Neural cell (in vitro differentiated cells): ENCODE measurements around the gene IL17RB.

ENCODE experiments used
- POLR2AphosphoS5 ChIP-seq: IDR thresholded peaks from 2 replicates; pipeline ENCODE4 v1.6.1; 2012
- REST ChIP-seq: IDR thresholded peaks from 2 replicates; pipeline ENCODE4 v1.6.1; 2012; ENCODE audit warnings: borderline replicate concordance
- TF ChIP-seq, protein P1 (sequence below): fragments of 450-650 bp; IDR thresholded peaks from 2 replicates; pipeline ENCODE4 v1.5.1; 2014; ENCODE audit warnings: antibody characterized with exemption, mild to moderate bottlenecking, moderate library complexity; ENCODE audit not compliant: poor library complexity, severe bottlenecking

- no peak for TF ChIP-seq POLR2AphosphoS5
- TF ChIP-seq, protein P1, sequence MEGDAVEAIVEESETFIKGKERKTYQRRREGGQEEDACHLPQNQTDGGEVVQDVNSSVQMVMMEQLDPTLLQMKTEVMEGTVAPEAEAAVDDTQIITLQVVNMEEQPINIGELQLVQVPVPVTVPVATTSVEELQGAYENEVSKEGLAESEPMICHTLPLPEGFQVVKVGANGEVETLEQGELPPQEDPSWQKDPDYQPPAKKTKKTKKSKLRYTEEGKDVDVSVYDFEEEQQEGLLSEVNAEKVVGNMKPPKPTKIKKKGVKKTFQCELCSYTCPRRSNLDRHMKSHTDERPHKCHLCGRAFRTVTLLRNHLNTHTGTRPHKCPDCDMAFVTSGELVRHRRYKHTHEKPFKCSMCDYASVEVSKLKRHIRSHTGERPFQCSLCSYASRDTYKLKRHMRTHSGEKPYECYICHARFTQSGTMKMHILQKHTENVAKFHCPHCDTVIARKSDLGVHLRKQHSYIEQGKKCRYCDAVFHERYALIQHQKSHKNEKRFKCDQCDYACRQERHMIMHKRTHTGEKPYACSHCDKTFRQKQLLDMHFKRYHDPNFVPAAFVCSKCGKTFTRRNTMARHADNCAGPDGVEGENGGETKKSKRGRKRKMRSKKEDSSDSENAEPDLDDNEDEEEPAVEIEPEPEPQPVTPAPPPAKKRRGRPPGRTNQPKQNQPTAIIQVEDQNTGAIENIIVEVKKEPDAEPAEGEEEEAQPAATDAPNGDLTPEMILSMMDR: no peak
- TF ChIP-seq REST: no peak
These were observed 41.1 kb downstream of the IL17RB start for GRCh38 chr3:53887446-53887845.
